Measurements from ENCODE around the gene DBNL. TPM values are rescaled to one million over a fixed set of nuclear protein-coding genes. Genes with fewer than 3 reads are reported as not detected.
"Not testable (repeated sequence)": the region's sequence is repeated elsewhere in the genome, so short reads cannot be mapped to it uniquely, and the experiment has no call there.

DBNL gene
- total and polyA plus RNA-seq, 2 donors (not counting 1 experiment from before 2014, with no cell fraction given) = 335 to 386 TPM

- Histone ChIP-seq H3K4me2 (replicated peaks; ENCODE audit: low read depth, low read length, poor library complexity, severe bottlenecking) (peak overlapping the region; percentile 58), H3K4me3 (ENCODE audit: control extremely low read depth in 1 of 5, extremely low read depth in 1 of 5, insufficient read depth in 1 of 5, low read depth in 2 of 5, low read length in 4 of 5) (peak overlapping the region in 4 of 5 experiments; percentile 19 to 44 (median 36)), H3K79me2 (ENCODE audit: control insufficient read depth, insufficient read depth, low read length) (peaks cover 19% of the 10 kb centered on the region), H3K4me1 (ENCODE audit: control insufficient read depth in 2 of 2, insufficient read depth in 2 of 2, low read length in 2 of 2) (peaks cover 11 to 19% of the 10 kb centered on the region in 2 donors), H3K27ac (ENCODE audit: low read length in 2 of 2) (peak overlapping the region; percentile 57 to 71), H3K9ac (ENCODE audit: low read length) (peak overlapping the region; percentile 35)
- intact Hi-C loops (cut with micrococcal nuclease) = loop anchor here (10.0 kb wide), 1 partner anchor 984 kb away; no protein-coding TSS in a partner anchor
- H3K27me3 Mint-ChIP-seq; H4K20me1 ChIP-seq (ENCODE audit: control insufficient read depth, insufficient read depth, low read length, poor library complexity, severe bottlenecking); POLR2A ChIA-PET; CTCF ChIA-PET; H2AFZ ChIP-seq (ENCODE audit: insufficient read depth, low read depth, low read length, poor library complexity, severe bottlenecking); H3K27me3 ChIP-seq (replicated peaks in 1 of 4; ENCODE audit: control extremely low read depth in 1 of 4, control insufficient read depth in 3 of 4, insufficient read depth in 4 of 4, low read length in 3 of 4); H3K9me3 Mint-ChIP-seq (ENCODE audit: insufficient read depth); H3K9me3 ChIP-seq (ENCODE audit: control extremely low read depth in 1 of 3, control insufficient read depth in 2 of 3, insufficient read depth in 1 of 3, low read length in 2 of 3); H3K36me3 ChIP-seq (replicated peaks in 1 of 2; ENCODE audit: control extremely low read depth in 1 of 2, control insufficient read depth in 1 of 2, extremely low read depth in 1 of 2, insufficient read depth in 2 of 2, low read length in 1 of 2): not testable (repeated sequence)
- WGBS (ENCODE audit: insufficient coverage) = under 1% methylated on average over 26 of the region's 46 CpGs
- ATAC-seq (ENCODE audit: low read depth) (peak; percentile 56), DNase-seq (peak; percentile 85)
- Mint-ChIP-seq H3K4me3 (peak overlapping the region; percentile 88), H3K4me1 (peaks cover 23% of the 10 kb centered on the region), H3K27ac (peak overlapping the region; percentile 94)
- peak; percentile 36 for TF ChIP-seq CTCF (IDR thresholded peaks at IDR 0.05)
Observed at GRCh38 chr7:44040493-44040891, 4.0 kb upstream of the DBNL start.

- intact Hi-C loops (cut with micrococcal nuclease) = loop anchor here (10.0 kb wide), 1 partner anchor 983 kb away; no protein-coding TSS in a partner anchor
- H3K4me2 ChIP-seq (replicated peaks; ENCODE audit: low read depth, low read length, poor library complexity, severe bottlenecking) = no peak overlapping the region
- H3K79me2 ChIP-seq (ENCODE audit: control insufficient read depth, insufficient read depth, low read length) = peaks cover 37% of the 10 kb centered on the region
- H3K9ac ChIP-seq (ENCODE audit: low read length) = no peak overlapping the region
- H3K36me3 ChIP-seq (replicated peaks in 1 of 2; ENCODE audit: control extremely low read depth in 1 of 2, control insufficient read depth in 1 of 2, extremely low read depth in 1 of 2, insufficient read depth in 2 of 2, low read length in 1 of 2) = peaks cover 0 to 5% of the 10 kb centered on the region in 2 experiments
- ChIA-PET CTCF (no interaction called here), POLR2A (no interaction called here)
- peaks cover 22% of the 10 kb centered on the region for H4K20me1 ChIP-seq (ENCODE audit: control insufficient read depth, insufficient read depth, low read length, poor library complexity, severe bottlenecking)
- no peak for ATAC-seq (ENCODE audit: low read depth)
- WGBS (ENCODE audit: insufficient coverage) = 100% methylated on average over 1 of the region's 2 CpGs
- TF ChIP-seq EZH2 (IDR thresholded peaks at IDR 0.05; ENCODE audit: borderline replicate concordance, insufficient read depth, low read depth, low read length, poor library complexity, severe bottlenecking) (no peak), CTCF (IDR thresholded peaks at IDR 0.05) (no peak)
- DNase-seq = no peak
- Mint-ChIP-seq H3K27me3 (no peaks in the 10 kb centered on the region), H3K4me3 (peak overlapping the region; percentile 69), H3K27ac (peak overlapping the region; percentile 66), H3K9me3 (ENCODE audit: insufficient read depth) (no peaks in the 10 kb centered on the region), H3K4me1 (peaks cover 41% of the 10 kb centered on the region)
- no peak overlapping the region for H3K4me3 ChIP-seq (ENCODE audit: control extremely low read depth in 1 of 5, extremely low read depth in 1 of 5, insufficient read depth in 1 of 5, low read depth in 2 of 5, low read length in 4 of 5)
- no peaks in the 10 kb centered on the region for H3K27me3 ChIP-seq (replicated peaks in 1 of 4; ENCODE audit: control extremely low read depth in 1 of 4, control insufficient read depth in 3 of 4, insufficient read depth in 4 of 4, low read length in 3 of 4)
- no peak overlapping the region for H2AFZ ChIP-seq (ENCODE audit: insufficient read depth, low read depth, low read length, poor library complexity, severe bottlenecking)
- no peak overlapping the region for H3K27ac ChIP-seq (ENCODE audit: low read length in 2 of 2)
- H3K9me3 ChIP-seq (ENCODE audit: control extremely low read depth in 1 of 3, control insufficient read depth in 2 of 3, insufficient read depth in 1 of 3, low read length in 2 of 3) = no peaks in the 10 kb centered on the region
- peaks cover 27 to 36% of the 10 kb centered on the region in 2 donors for H3K4me1 ChIP-seq (ENCODE audit: control insufficient read depth in 2 of 2, insufficient read depth in 2 of 2, low read length in 2 of 2)
Observed at GRCh38 chr7:44042221-44042620, 2.3 kb upstream of the DBNL start.
